ENCODE results near the gene TMEM271. TPM values are rescaled to one million over a fixed set of nuclear protein-coding genes. Genes with fewer than 3 reads are reported as not detected.

The TMEM271 gene
- total RNA-seq, 1 donor from 2014 or later = not detected

DNA sequence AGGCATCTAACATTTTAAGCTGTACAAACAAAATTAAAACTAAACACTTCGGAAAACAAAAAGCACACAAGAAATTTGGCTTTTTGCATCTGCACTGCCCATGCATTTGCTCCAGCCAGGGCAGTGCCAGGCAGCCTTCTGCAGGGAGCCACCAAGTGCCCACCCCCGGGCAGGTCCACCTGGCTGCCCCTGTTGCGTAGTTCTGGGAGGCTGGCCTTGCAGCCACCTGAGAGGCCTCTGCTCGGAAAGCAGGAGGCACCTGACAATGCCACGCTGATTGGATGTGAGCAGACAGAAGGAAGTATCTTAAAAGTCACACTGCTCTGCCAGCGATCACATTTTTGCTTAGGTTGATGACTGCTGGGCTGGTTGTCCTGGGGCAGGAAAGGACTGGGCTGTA, 3.5 kb downstream of the TMEM271 start:
- Histone ChIP-seq H3K27me3 (ENCODE audit: control insufficient read depth, insufficient read depth, low read length) (peaks cover 42% of the 10 kb centered on the region), H3K4me3 (ENCODE audit: low read depth, low read length) (no peak overlapping the region), H3K36me3 (ENCODE audit: control insufficient read depth, insufficient read depth, low read length) (no peaks in the 10 kb centered on the region)
- TF ChIP-seq, protein P1, sequence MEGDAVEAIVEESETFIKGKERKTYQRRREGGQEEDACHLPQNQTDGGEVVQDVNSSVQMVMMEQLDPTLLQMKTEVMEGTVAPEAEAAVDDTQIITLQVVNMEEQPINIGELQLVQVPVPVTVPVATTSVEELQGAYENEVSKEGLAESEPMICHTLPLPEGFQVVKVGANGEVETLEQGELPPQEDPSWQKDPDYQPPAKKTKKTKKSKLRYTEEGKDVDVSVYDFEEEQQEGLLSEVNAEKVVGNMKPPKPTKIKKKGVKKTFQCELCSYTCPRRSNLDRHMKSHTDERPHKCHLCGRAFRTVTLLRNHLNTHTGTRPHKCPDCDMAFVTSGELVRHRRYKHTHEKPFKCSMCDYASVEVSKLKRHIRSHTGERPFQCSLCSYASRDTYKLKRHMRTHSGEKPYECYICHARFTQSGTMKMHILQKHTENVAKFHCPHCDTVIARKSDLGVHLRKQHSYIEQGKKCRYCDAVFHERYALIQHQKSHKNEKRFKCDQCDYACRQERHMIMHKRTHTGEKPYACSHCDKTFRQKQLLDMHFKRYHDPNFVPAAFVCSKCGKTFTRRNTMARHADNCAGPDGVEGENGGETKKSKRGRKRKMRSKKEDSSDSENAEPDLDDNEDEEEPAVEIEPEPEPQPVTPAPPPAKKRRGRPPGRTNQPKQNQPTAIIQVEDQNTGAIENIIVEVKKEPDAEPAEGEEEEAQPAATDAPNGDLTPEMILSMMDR (IDR thresholded peaks at IDR 0.05; ENCODE audit: insufficient read depth, low read length, poor library complexity, severe bottlenecking) = no peak
- no peak for DNase-seq (ENCODE audit: low read depth)

DNA sequence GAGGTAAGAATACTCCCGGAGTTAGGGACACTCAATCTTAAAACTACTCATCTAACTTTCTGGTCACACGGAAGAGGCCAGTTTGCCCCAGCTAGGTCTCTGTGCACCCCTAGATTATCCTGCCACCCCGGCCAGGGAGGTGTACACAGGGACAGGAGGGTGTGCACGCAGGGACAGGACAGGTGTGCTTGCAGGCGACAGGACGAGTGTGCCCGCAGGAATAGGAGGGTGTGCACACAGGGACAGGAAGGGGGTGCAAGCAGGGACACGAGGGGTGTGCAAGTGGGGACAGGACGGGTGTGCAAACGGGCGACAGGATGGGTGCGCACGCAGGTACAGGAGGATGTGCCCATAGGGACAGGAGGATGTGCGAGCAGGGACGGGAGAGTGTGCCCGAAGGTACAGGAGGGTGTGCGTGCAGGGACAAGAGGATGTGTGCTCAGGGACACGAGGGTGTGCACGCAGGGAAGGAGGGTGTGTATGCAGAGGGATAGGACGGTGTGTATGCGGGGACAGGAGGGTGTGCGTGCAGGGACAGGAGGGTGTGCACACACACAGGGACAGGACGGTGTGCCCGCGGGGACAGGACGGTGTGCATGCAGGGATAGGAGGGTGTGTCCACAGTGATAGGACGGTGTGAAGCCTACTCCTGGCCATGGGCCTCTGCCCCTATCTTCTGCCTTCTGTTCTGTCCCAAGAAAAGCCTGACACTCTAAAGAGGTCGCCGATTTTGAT, 4.1 kb downstream of the TMEM271 start:
- no peak for DNase-seq (ENCODE audit: low read depth)
- no peaks in the 10 kb centered on the region for H3K36me3 ChIP-seq (ENCODE audit: control insufficient read depth, insufficient read depth, low read length)
- peaks cover 36% of the 10 kb centered on the region for H3K27me3 ChIP-seq (ENCODE audit: control insufficient read depth, insufficient read depth, low read length)
- no peak overlapping the region for H3K4me3 ChIP-seq (ENCODE audit: low read depth, low read length)
- TF ChIP-seq, protein P1 (IDR thresholded peaks at IDR 0.05; ENCODE audit: insufficient read depth, low read length, poor library complexity, severe bottlenecking) = no peak

DNA sequence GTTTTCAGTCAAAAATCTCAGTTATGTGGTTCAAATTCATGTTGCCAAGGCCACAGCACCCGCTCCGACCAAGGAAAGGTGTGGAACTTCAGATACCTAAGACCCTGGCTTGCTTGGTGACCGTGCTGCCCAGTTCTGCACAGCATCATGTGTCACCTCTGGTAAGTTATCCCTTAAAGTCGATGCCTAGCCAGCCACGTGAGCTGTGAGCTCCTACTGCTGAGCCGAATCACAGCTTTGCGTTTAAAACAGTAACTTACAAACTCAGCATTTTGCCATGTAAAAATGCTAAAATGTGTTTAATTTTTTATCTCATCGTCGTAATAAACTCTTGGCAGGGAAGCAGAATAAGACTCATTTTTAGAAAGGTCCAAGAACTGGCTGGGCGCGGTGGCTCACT, 5.3 kb downstream of the TMEM271 start:
- no peak for DNase-seq (ENCODE audit: low read depth)
- H3K36me3 ChIP-seq (ENCODE audit: control insufficient read depth, insufficient read depth, low read length) = no peaks in the 10 kb centered on the region
- TF ChIP-seq, protein P1 (IDR thresholded peaks at IDR 0.05; ENCODE audit: insufficient read depth, low read length, poor library complexity, severe bottlenecking) = no peak
- H3K27me3 ChIP-seq (ENCODE audit: control insufficient read depth, insufficient read depth, low read length) = peaks cover 29% of the 10 kb centered on the region
- H3K4me3 ChIP-seq (ENCODE audit: low read depth, low read length) = no peak overlapping the region

DNA sequence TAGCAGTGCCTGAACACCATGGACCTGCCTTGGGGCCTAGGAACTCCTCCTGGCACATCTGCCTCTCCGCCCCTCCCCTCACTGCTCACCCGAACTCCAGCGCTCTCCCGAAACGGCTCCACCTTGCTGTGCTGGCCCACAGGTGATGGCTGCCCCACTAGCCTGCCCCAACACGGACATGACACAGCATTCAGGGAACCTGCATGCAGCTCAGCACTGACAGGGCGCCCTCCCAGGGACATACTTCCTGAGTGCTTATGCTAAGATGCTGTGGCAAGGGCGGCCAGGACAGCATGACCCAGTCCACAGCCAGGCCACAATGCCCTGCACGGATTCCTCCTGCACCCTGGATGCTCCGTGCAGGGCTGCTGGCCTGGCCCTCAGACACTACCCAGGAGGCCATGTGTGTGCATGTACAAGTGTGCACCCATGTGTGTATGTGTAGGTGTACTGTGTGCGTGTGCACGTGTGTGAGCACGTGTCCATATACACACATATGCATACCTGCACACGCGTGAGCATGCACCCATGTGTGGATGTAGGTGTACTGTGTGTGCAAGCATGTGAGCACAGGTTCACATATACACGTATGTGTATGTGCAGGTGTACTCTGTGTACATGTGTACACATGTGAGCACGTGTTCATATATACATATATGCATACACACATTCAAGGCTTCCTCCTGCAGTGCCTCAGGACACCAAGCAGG, 6.0 kb downstream of the TMEM271 start:
- TF ChIP-seq, protein P1 (IDR thresholded peaks at IDR 0.05; ENCODE audit: insufficient read depth, low read length, poor library complexity, severe bottlenecking) = no peak
- no peak for DNase-seq (ENCODE audit: low read depth)
- Histone ChIP-seq H3K27me3 (ENCODE audit: control insufficient read depth, insufficient read depth, low read length) (peaks cover 25% of the 10 kb centered on the region), H3K4me3 (ENCODE audit: low read depth, low read length) (no peak overlapping the region), H3K36me3 (ENCODE audit: control insufficient read depth, insufficient read depth, low read length) (no peaks in the 10 kb centered on the region)

DNA sequence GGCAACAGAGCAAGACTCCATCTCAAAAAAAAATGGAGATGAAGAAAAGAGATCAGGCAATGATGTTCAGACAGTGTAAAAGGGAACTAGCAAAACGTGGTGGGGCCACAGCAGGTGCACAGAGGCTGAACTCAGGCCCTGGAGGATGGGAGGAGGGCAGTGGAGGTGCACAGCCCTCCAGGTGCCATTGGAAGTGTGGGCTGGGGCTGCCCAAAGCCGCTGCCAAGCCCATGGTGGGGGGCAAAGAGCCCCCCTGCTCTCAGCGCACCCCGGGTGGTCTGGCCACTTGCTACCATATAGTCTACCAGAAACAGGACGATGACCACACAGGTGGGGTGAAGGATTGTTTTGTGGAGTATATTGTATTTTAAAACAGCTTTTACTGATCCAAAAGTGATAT, 7.1 kb downstream of the TMEM271 start:
- Histone ChIP-seq H3K36me3 (ENCODE audit: control insufficient read depth, insufficient read depth, low read length) (no peaks in the 10 kb centered on the region), H3K27me3 (ENCODE audit: control insufficient read depth, insufficient read depth, low read length) (peaks cover 15% of the 10 kb centered on the region), H3K4me3 (ENCODE audit: low read depth, low read length) (no peak overlapping the region)
- TF ChIP-seq, protein P1 (IDR thresholded peaks at IDR 0.05; ENCODE audit: insufficient read depth, low read length, poor library complexity, severe bottlenecking) = no peak
- DNase-seq (ENCODE audit: low read depth) = no peak
